ENCODE measurements around the gene VENTX. TPM values are rescaled to one million over a fixed set of nuclear protein-coding genes. Genes with fewer than 3 reads are reported as not detected.

Gene VENTX
- total and polyA plus RNA-seq, 10 of the 15 experiments (the other 5 are each of a cell fraction or from before 2014, with no cell fraction given): 0.05 TPM; not detected in 9

GRCh38 chr10:133189256-133189655 lies 48.4 kb upstream of the VENTX start:
- Histone ChIP-seq H2AFZ (ENCODE audit: control insufficient read depth, low read depth, low read length) (no peak overlapping the region), H3K4me3 (no peak overlapping the region), H3K4me2 (ENCODE audit: control insufficient read depth, insufficient read depth) (no peak overlapping the region), H3K36me3 (ENCODE audit: control insufficient read depth in 2 of 2, insufficient read depth in 2 of 2, low read length in 1 of 2) (no peaks in the 10 kb centered on the region), H3K4me1 (ENCODE audit: control insufficient read depth, insufficient read depth, low read length) (no peaks in the 10 kb centered on the region), H3K27me3 (replicated peaks in 1 of 2; ENCODE audit: control insufficient read depth in 2 of 2, insufficient read depth in 2 of 2, low read length in 1 of 2) (no peaks in the 10 kb centered on the region), H4K20me1 (ENCODE audit: control insufficient read depth, insufficient read depth) (no peaks in the 10 kb centered on the region), H3K27ac (ENCODE audit: control insufficient read depth, insufficient read depth) (no peak overlapping the region), H3K9ac (ENCODE audit: control insufficient read depth, insufficient read depth, low read length) (no peak overlapping the region), H3K9me3 (replicated peaks; ENCODE audit: control insufficient read depth, insufficient read depth, low read length) (no peaks in the 10 kb centered on the region), H3K79me2 (ENCODE audit: control insufficient read depth, insufficient read depth, low read length) (no peaks in the 10 kb centered on the region)
- ChIA-PET SMC1A (ENCODE audit: uncharacterized antibody, unreplicated experiment) (no interaction called here), POLR2A (no interaction called here), RAD21 (ENCODE audit: unreplicated experiment) (no interaction called here), CTCF (no interaction called here)
- in situ Hi-C loops (cut with MboI): no loop called here
- TF ChIP-seq DPF2 (IDR thresholded peaks at IDR 0.05) (no peak), CBX3 (IDR thresholded peaks at IDR 0.05; ENCODE audit: borderline replicate concordance, low read depth) (no peak), NFXL1 (IDR thresholded peaks at IDR 0.05; ENCODE audit: borderline replicate concordance) (no peak), IKZF1 (conservative IDR thresholded peaks at IDR 0.05) (no peak), ZBED1 (IDR thresholded peaks at IDR 0.05; ENCODE audit: borderline replicate concordance) (no peak), SPI1 (IDR thresholded peaks at IDR 0.05; ENCODE audit: borderline replicate concordance, insufficient read depth, low read depth, low read length) (no peak), CREB1 (IDR thresholded peaks at IDR 0.05; ENCODE audit: low read depth) (no peak), SUPT20H (IDR thresholded peaks at IDR 0.05; ENCODE audit: borderline replicate concordance, control insufficient read depth, low read depth, low read length) (no peak), MXI1 (IDR thresholded peaks at IDR 0.05; ENCODE audit: low read depth, low read length) (no peak), SREBF2 (IDR thresholded peaks at IDR 0.05; ENCODE audit: low read length) (no peak), ESRRA (IDR thresholded peaks at IDR 0.05; ENCODE audit: low read length) (no peak), RFX5 (IDR thresholded peaks at IDR 0.05; ENCODE audit: low read depth, low read length) (no peak), TAF1 (IDR thresholded peaks at IDR 0.05; ENCODE audit: borderline replicate concordance, low read depth, low read length) (no peak), BCLAF1 (IDR thresholded peaks at IDR 0.05) (no peak)
- DNase-seq (ENCODE audit: low read depth, low spot score): no peak
- BruUV-seq (replicated peaks): no TSS peak
- intact Hi-C loops (cut with micrococcal nuclease; ENCODE audit: unreplicated experiment): no loop called here
- ATAC-seq: no peak
- FAIRE-seq: no peak
- WGBS (ENCODE audit: insufficient coverage, insufficient replicate concordance, low lambda C conversion rate, missing lambda C conversion rate): 66% methylated on average over 21 of the region's 22 CpGs
